Measurements from ENCODE around the gene MMADHC.

MMADHC gene

GRCh38 chr2:149556452-149556851 is 31.1 kb downstream of the MMADHC start:
- no peak for DNase-seq (ENCODE audit: low spot score)

- DNase-seq (ENCODE audit: low spot score): no peak
Observed at GRCh38 chr2:149552830-149553229, 34.7 kb downstream of the MMADHC start.

GRCh38 chr2:149552226-149552625 is 35.3 kb downstream of the MMADHC start:
- DNase-seq (ENCODE audit: low spot score): no peak

GRCh38 chr2:149544692-149545091 is 42.9 kb downstream of the MMADHC start:
- DNase-seq (ENCODE audit: low spot score): no peak

- no peak for DNase-seq (ENCODE audit: low spot score)
Observed at GRCh38 chr2:149543845-149544244, 43.7 kb downstream of the MMADHC start.

- DNase-seq (ENCODE audit: low spot score): no peak
Observed at GRCh38 chr2:149540138-149540537, 47.4 kb downstream of the MMADHC start.

GRCh38 chr2:149538138-149538833 is 49.3 kb downstream of the MMADHC start:
- DNase-seq (ENCODE audit: low spot score): no peak

- DNase-seq (ENCODE audit: low spot score): no peak
Observed at GRCh38 chr2:149537092-149537726, 50.4 kb downstream of the MMADHC start.

- no peak for DNase-seq (ENCODE audit: low spot score)
Observed at GRCh38 chr2:149536649-149537048, 50.9 kb downstream of the MMADHC start.

- DNase-seq (ENCODE audit: low spot score): no peak
Observed at GRCh38 chr2:149534674-149535073, 52.9 kb downstream of the MMADHC start.

GRCh38 chr2:149528983-149529382 is 58.6 kb downstream of the MMADHC start:
- DNase-seq (ENCODE audit: low spot score): no peak

GRCh38 chr2:149527998-149528755 is 59.4 kb downstream of the MMADHC start:
- peak; percentile 34 for DNase-seq (ENCODE audit: low spot score)

- no peak for DNase-seq (ENCODE audit: low spot score)
Observed at GRCh38 chr2:149526689-149527088, 60.9 kb downstream of the MMADHC start.

- no peak for DNase-seq (ENCODE audit: low spot score)
Observed at GRCh38 chr2:149525323-149525722, 62.3 kb downstream of the MMADHC start.

Measured in COLO829 (cell line).